ENCODE measurements around the gene ANKRD55.
"Not testable (repeated sequence)": the region's sequence is repeated elsewhere in the genome, so short reads cannot be mapped to it uniquely, and the experiment has no call there.

ANKRD55 gene

DNA sequence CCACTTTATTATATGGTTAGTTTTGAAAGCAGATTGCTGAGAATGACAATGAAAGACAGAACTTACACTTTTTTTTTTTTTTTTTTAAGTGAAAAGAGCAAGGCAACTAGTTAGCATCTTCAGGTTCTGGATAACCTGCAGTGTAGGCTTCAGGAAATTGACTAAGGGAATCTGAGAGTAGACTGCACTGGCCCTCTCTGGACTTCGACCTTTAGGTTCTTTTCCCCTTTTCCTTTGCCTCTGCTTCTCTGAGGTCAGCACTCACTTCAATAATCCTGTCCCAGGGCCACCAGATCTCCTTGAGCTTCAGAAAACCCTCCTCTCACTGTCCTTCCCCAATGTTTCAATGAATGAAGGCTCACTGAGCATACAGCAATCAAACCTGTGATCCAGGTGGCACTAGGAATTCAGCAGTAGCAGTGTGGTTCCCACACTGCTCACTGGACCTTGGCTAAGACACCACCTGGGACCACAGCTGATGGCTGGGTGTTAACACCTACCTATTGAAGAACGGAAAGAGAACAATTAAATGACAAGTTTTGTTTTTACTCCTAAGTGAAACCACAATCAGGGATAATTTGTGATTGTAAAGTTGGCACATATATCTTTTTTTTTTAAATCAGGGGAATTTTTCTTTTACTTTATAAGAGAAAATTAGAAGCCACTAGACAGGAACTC lies 152.6 kb downstream of the ANKRD55 start:
- no peak overlapping the region for H3K4me3 ChIP-seq (ENCODE audit: low read depth, low read length)
- in situ Hi-C loops (cut with HindIII; ENCODE audit: low sequenced_read_pairs): no loop called here

DNA sequence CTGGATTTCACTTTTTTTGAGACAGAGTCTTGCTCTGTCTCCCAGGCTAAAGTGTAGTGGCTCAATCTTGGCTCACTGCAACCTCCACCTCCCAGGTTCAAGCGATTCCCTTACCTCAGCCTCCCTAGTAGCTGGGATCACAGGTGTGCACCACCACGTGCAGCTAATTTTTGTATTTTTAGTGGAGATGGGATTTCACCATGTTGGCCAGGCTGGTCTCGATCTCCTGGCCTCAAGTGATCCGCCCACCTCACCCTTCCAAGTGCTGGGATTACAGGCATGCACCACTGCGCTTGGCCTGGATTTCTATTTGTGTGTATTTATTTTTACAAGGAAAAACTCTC lies 154.0 kb downstream of the ANKRD55 start:
- H3K4me3 ChIP-seq (ENCODE audit: low read depth, low read length); in situ Hi-C loops (cut with HindIII; ENCODE audit: low sequenced_read_pairs); DNase-seq (ENCODE audit: low read depth): not testable (repeated sequence)

More for the DNA sequence above, 152.6 kb downstream of the ANKRD55 start:
- TF ChIP-seq, protein P1, sequence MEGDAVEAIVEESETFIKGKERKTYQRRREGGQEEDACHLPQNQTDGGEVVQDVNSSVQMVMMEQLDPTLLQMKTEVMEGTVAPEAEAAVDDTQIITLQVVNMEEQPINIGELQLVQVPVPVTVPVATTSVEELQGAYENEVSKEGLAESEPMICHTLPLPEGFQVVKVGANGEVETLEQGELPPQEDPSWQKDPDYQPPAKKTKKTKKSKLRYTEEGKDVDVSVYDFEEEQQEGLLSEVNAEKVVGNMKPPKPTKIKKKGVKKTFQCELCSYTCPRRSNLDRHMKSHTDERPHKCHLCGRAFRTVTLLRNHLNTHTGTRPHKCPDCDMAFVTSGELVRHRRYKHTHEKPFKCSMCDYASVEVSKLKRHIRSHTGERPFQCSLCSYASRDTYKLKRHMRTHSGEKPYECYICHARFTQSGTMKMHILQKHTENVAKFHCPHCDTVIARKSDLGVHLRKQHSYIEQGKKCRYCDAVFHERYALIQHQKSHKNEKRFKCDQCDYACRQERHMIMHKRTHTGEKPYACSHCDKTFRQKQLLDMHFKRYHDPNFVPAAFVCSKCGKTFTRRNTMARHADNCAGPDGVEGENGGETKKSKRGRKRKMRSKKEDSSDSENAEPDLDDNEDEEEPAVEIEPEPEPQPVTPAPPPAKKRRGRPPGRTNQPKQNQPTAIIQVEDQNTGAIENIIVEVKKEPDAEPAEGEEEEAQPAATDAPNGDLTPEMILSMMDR (IDR thresholded peaks at IDR 0.05; ENCODE audit: low read depth, low read length, missing control alignments): no peak
- no peak for DNase-seq (ENCODE audit: low read depth)

DNA sequence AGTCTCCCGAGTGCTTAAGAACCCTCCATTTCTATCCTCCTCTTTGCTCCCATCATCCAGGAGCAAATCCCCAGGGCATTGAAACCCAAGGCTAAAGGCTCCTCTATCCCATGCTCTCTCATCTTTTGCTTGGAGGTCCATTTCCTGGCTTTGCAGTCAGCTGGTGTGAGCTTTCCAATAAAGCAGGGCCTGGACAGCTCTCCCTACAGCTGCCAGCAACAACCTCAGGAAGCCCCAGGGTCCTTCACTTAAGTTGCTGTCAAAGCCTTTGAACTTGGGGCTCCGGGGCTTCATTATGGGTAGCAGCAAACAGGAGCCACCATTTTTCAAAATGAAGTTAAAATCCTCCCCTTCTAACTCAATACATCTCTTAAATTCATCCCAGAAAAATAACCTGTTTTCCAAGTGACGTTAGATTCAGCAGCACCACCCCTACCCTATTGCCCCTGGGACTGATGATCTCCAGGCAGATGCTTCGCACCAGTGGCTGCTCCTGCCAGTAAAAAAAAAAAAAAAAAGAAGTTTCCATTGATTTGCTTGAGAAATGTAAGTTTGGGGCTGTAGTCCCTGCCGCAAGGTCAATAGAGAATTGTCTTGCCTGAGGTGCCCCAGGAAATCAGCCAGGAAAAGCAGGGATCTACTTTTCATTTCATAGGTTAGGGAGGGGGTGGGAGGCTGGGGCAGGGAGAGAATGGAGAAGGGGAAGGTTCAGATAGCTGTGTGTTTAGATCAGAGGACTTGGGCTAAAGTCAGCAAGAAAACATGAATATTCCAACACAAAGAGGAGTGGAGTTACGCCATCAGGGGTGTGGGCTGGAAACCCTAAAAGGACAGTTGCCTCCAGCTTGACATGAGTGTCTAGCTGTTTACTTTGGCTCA lies 154.6 kb downstream of the ANKRD55 start:
- TF ChIP-seq, protein P1 (IDR thresholded peaks at IDR 0.05; ENCODE audit: low read depth, low read length, missing control alignments): no peak
- H3K4me3 ChIP-seq (ENCODE audit: low read depth, low read length): no peak overlapping the region
- in situ Hi-C loops (cut with HindIII; ENCODE audit: low sequenced_read_pairs): no loop called here
- DNase-seq (ENCODE audit: low read depth): no peak

DNA sequence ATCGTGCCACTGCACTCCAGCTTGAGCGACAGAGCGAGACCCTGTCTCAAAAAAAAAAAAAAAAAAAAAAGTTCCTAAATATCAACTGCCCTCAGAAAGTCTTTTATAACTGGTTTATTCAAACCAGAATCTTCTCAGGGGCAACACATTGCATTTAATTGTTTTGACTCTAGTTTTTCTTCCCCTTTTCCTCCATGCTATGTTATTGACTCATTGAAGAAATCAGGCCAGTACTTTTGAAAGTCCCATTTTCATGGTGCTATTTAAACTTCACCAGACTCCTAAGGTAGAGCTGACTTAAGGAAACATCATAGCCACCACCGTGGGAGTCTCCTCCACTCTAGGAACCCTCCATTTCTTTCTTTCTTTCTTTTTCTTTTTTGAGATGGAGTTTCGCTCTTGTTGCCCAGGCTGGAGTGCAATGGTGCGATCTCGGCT lies 155.3 kb downstream of the ANKRD55 start:
- TF ChIP-seq, protein P1 (IDR thresholded peaks at IDR 0.05; ENCODE audit: low read depth, low read length, missing control alignments): no peak
- in situ Hi-C loops (cut with HindIII; ENCODE audit: low sequenced_read_pairs): no loop called here
- H3K4me3 ChIP-seq (ENCODE audit: low read depth, low read length): no peak overlapping the region
- DNase-seq (ENCODE audit: low read depth): no peak

DNA sequence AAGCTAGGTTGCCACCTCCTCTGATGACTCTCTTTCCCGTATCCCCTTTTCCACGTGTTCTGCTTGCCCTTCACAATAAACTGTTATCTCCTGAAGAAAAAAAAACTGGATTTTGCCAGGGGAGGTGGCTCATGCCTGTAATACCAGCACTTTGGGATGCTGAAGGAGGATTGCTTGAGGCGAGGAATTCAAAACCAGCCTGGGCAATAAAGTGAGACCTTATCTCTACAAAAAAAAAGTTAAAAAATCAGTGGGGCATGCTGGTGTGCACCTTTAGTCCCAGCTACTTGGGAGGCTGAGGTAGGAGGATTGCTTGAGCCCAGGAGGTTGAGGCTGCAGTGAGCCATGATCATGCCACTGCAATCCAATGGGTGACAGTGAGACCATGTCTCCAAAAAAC lies 156.6 kb downstream of the ANKRD55 start:
- no peak for DNase-seq (ENCODE audit: low read depth)
- in situ Hi-C loops (cut with HindIII; ENCODE audit: low sequenced_read_pairs): no loop called here

DNA sequence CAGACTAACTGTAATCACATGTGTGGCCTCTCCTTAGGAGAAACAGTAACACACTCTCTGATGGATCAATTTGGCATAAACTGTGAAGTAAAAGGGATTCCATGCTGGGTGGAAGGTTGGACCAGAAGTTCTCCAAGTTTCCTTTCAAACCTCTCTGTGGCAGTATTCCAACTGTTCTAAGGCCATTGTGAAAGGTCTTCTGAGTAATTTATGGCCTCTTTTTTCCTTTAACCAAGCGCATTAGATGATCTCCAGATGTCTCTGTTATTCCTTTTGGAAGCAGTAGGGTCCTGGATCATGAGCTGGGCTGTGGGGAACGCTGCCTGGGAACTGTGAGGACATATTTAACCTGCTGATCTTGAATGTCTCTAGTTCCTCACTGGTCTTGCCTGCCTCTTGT lies 157.8 kb downstream of the ANKRD55 start:
- DNase-seq (ENCODE audit: low read depth): peak; percentile 78
- in situ Hi-C loops (cut with HindIII; ENCODE audit: low sequenced_read_pairs): no loop called here
- TF ChIP-seq, protein P1 (IDR thresholded peaks at IDR 0.05; ENCODE audit: low read depth, low read length, missing control alignments): no peak
- no peak overlapping the region for H3K4me3 ChIP-seq (ENCODE audit: low read depth, low read length)

More for the DNA sequence above, 156.6 kb downstream of the ANKRD55 start:
- no peak overlapping the region for H3K4me3 ChIP-seq (ENCODE audit: low read depth, low read length)
- TF ChIP-seq, protein P1 (IDR thresholded peaks at IDR 0.05; ENCODE audit: low read depth, low read length, missing control alignments): no peak
